Measurements from ENCODE around the gene ANXA10.
"Not testable (repeated sequence)": the region's sequence is repeated elsewhere in the genome, so short reads cannot be mapped to it uniquely, and the experiment has no call there.

ANXA10 gene

GRCh38 chr4:168109527-168109926 lies 17.2 kb downstream of the ANXA10 start:
- no peak overlapping the region for H3K23ac ChIP-seq (ENCODE audit: low read length in 2 of 2)
- no peak overlapping the region for H2BK120ac ChIP-seq (ENCODE audit: low read depth, low read length)
- no peak overlapping the region for H2AK5ac ChIP-seq (ENCODE audit: low read length, severe bottlenecking)
- H3K79me1 ChIP-seq (replicated peaks; ENCODE audit: low read length, poor library complexity, severe bottlenecking): no peaks in the 10 kb centered on the region
- H3K27ac ChIP-seq (ENCODE audit: low read length, poor library complexity, severe bottlenecking): no peak overlapping the region
- no peak overlapping the region for H2BK15ac ChIP-seq (ENCODE audit: low read depth, poor library complexity, severe bottlenecking)
- H3K4me1 ChIP-seq (ENCODE audit: control insufficient read depth, insufficient read depth, low read depth, low read length): no peaks in the 10 kb centered on the region
- no peak overlapping the region for H2BK12ac ChIP-seq (ENCODE audit: low read length in 2 of 2)
- no peak overlapping the region for H2AFZ ChIP-seq (ENCODE audit: low read depth, low read length)
- no peak overlapping the region for H3K4me2 ChIP-seq (ENCODE audit: low read length, poor library complexity, severe bottlenecking)
- H3K27me3 ChIP-seq (ENCODE audit: control insufficient read depth in 1 of 2, insufficient read depth in 1 of 2, low read length in 2 of 2): no peaks in the 10 kb centered on the region
- no peaks in the 10 kb centered on the region for H3K9me3 ChIP-seq (ENCODE audit: control insufficient read depth, low read length)
- H2BK5ac ChIP-seq (ENCODE audit: low read depth, low read length, poor library complexity, severe bottlenecking): no peak overlapping the region
- no peak for DNase-seq
- no peak overlapping the region for H3K18ac ChIP-seq (ENCODE audit: low read depth in 1 of 2, low read length in 2 of 2)
- H3K9ac ChIP-seq (ENCODE audit: low read length): no peak overlapping the region
- H4K8ac ChIP-seq (ENCODE audit: low read length): no peak overlapping the region
- no peak overlapping the region for H4K91ac ChIP-seq (ENCODE audit: low read length)
- no peak overlapping the region for H3K4ac ChIP-seq (ENCODE audit: low read depth in 1 of 2, low read length in 2 of 2)
- H3K36me3 ChIP-seq (ENCODE audit: control insufficient read depth in 1 of 2, insufficient read depth in 2 of 2, low read depth in 1 of 2, low read length in 2 of 2): no peaks in the 10 kb centered on the region
- no peak overlapping the region for H3K14ac ChIP-seq (ENCODE audit: low read length in 2 of 2)
- H3K4me3 ChIP-seq (ENCODE audit: insufficient read depth in 1 of 2, low read depth in 1 of 2, low read length in 2 of 2): no peak overlapping the region

- not testable (repeated sequence) for H2BK5ac ChIP-seq (ENCODE audit: low read depth, low read length, poor library complexity, severe bottlenecking); DNase-seq; H3K4ac ChIP-seq (ENCODE audit: low read depth in 1 of 2, low read length in 2 of 2); H3K18ac ChIP-seq (ENCODE audit: low read depth in 1 of 2, low read length in 2 of 2); H3K9me3 ChIP-seq (ENCODE audit: control insufficient read depth, low read length); H2AFZ ChIP-seq (ENCODE audit: low read depth, low read length); H3K4me2 ChIP-seq (ENCODE audit: low read length, poor library complexity, severe bottlenecking); H3K27me3 ChIP-seq (ENCODE audit: control insufficient read depth in 1 of 2, insufficient read depth in 1 of 2, low read length in 2 of 2); H2AK5ac ChIP-seq (ENCODE audit: low read length, severe bottlenecking); H3K4me1 ChIP-seq (ENCODE audit: control insufficient read depth, insufficient read depth, low read depth, low read length); H3K36me3 ChIP-seq (ENCODE audit: control insufficient read depth in 1 of 2, insufficient read depth in 2 of 2, low read depth in 1 of 2, low read length in 2 of 2); H2BK120ac ChIP-seq (ENCODE audit: low read depth, low read length); H3K79me1 ChIP-seq (replicated peaks; ENCODE audit: low read length, poor library complexity, severe bottlenecking); H3K27ac ChIP-seq (ENCODE audit: low read length, poor library complexity, severe bottlenecking); H3K14ac ChIP-seq (ENCODE audit: low read length in 2 of 2); H3K4me3 ChIP-seq (ENCODE audit: insufficient read depth in 1 of 2, low read depth in 1 of 2, low read length in 2 of 2); H4K8ac ChIP-seq (ENCODE audit: low read length); H4K91ac ChIP-seq (ENCODE audit: low read length); H3K23ac ChIP-seq (ENCODE audit: low read length in 2 of 2); H2BK15ac ChIP-seq (ENCODE audit: low read depth, poor library complexity, severe bottlenecking); H3K9ac ChIP-seq (ENCODE audit: low read length); H2BK12ac ChIP-seq (ENCODE audit: low read length in 2 of 2)
- 77% methylated on average over 1 of the region's 1 CpG for WGBS
These were observed 20.7 kb downstream of the ANXA10 start for GRCh38 chr4:168113059-168113458.

- no peaks in the 10 kb centered on the region for H3K79me1 ChIP-seq (replicated peaks; ENCODE audit: low read length, poor library complexity, severe bottlenecking)
- no peak overlapping the region for H3K4me2 ChIP-seq (ENCODE audit: low read length, poor library complexity, severe bottlenecking)
- H3K18ac ChIP-seq (ENCODE audit: low read depth in 1 of 2, low read length in 2 of 2): no peak overlapping the region
- no peak overlapping the region for H2AK5ac ChIP-seq (ENCODE audit: low read length, severe bottlenecking)
- no peak overlapping the region for H3K23ac ChIP-seq (ENCODE audit: low read length in 2 of 2)
- no peak overlapping the region for H2BK5ac ChIP-seq (ENCODE audit: low read depth, low read length, poor library complexity, severe bottlenecking)
- H3K4me3 ChIP-seq (ENCODE audit: insufficient read depth in 1 of 2, low read depth in 1 of 2, low read length in 2 of 2): no peak overlapping the region
- H3K27ac ChIP-seq (ENCODE audit: low read length, poor library complexity, severe bottlenecking): no peak overlapping the region
- H3K9ac ChIP-seq (ENCODE audit: low read length): no peak overlapping the region
- H4K91ac ChIP-seq (ENCODE audit: low read length): no peak overlapping the region
- H4K8ac ChIP-seq (ENCODE audit: low read length): no peak overlapping the region
- no CpG with 5 or more reads among the region's 1 CpG for WGBS
- no peaks in the 10 kb centered on the region for H3K9me3 ChIP-seq (ENCODE audit: control insufficient read depth, low read length)
- no peaks in the 10 kb centered on the region for H3K36me3 ChIP-seq (ENCODE audit: control insufficient read depth in 1 of 2, insufficient read depth in 2 of 2, low read depth in 1 of 2, low read length in 2 of 2)
- H3K4ac ChIP-seq (ENCODE audit: low read depth in 1 of 2, low read length in 2 of 2): no peak overlapping the region
- no peaks in the 10 kb centered on the region for H3K4me1 ChIP-seq (ENCODE audit: control insufficient read depth, insufficient read depth, low read depth, low read length)
- H2BK15ac ChIP-seq (ENCODE audit: low read depth, poor library complexity, severe bottlenecking): no peak overlapping the region
- H2BK12ac ChIP-seq (ENCODE audit: low read length in 2 of 2): no peak overlapping the region
- DNase-seq: no peak
- no peak overlapping the region for H2BK120ac ChIP-seq (ENCODE audit: low read depth, low read length)
- H2AFZ ChIP-seq (ENCODE audit: low read depth, low read length): no peak overlapping the region
- no peaks in the 10 kb centered on the region for H3K27me3 ChIP-seq (ENCODE audit: control insufficient read depth in 1 of 2, insufficient read depth in 1 of 2, low read length in 2 of 2)
- H3K14ac ChIP-seq (ENCODE audit: low read length in 2 of 2): no peak overlapping the region
These were observed 25.8 kb downstream of the ANXA10 start for GRCh38 chr4:168118116-168118655.

- DNase-seq: no peak
- no peak overlapping the region for H4K8ac ChIP-seq (ENCODE audit: low read length)
- H3K79me1 ChIP-seq (replicated peaks; ENCODE audit: low read length, poor library complexity, severe bottlenecking): no peaks in the 10 kb centered on the region
- H3K27me3 ChIP-seq (ENCODE audit: control insufficient read depth in 1 of 2, insufficient read depth in 1 of 2, low read length in 2 of 2): no peaks in the 10 kb centered on the region
- no peak overlapping the region for H2BK120ac ChIP-seq (ENCODE audit: low read depth, low read length)
- no peak overlapping the region for H3K4me3 ChIP-seq (ENCODE audit: insufficient read depth in 1 of 2, low read depth in 1 of 2, low read length in 2 of 2)
- no peak overlapping the region for H2AFZ ChIP-seq (ENCODE audit: low read depth, low read length)
- no peak overlapping the region for H3K14ac ChIP-seq (ENCODE audit: low read length in 2 of 2)
- no peak overlapping the region for H3K18ac ChIP-seq (ENCODE audit: low read depth in 1 of 2, low read length in 2 of 2)
- no peak overlapping the region for H2BK5ac ChIP-seq (ENCODE audit: low read depth, low read length, poor library complexity, severe bottlenecking)
- H3K9me3 ChIP-seq (ENCODE audit: control insufficient read depth, low read length): no peaks in the 10 kb centered on the region
- no peak overlapping the region for H3K4me2 ChIP-seq (ENCODE audit: low read length, poor library complexity, severe bottlenecking)
- no peak overlapping the region for H3K4ac ChIP-seq (ENCODE audit: low read depth in 1 of 2, low read length in 2 of 2)
- H3K36me3 ChIP-seq (ENCODE audit: control insufficient read depth in 1 of 2, insufficient read depth in 2 of 2, low read depth in 1 of 2, low read length in 2 of 2): no peaks in the 10 kb centered on the region
- no peak overlapping the region for H2BK12ac ChIP-seq (ENCODE audit: low read length in 2 of 2)
- no peak overlapping the region for H2AK5ac ChIP-seq (ENCODE audit: low read length, severe bottlenecking)
- no peak overlapping the region for H3K27ac ChIP-seq (ENCODE audit: low read length, poor library complexity, severe bottlenecking)
- no peak overlapping the region for H3K9ac ChIP-seq (ENCODE audit: low read length)
- no CpG with 5 or more reads among the region's 1 CpG for WGBS
- no peak overlapping the region for H3K23ac ChIP-seq (ENCODE audit: low read length in 2 of 2)
- H4K91ac ChIP-seq (ENCODE audit: low read length): no peak overlapping the region
- H2BK15ac ChIP-seq (ENCODE audit: low read depth, poor library complexity, severe bottlenecking): no peak overlapping the region
- H3K4me1 ChIP-seq (ENCODE audit: control insufficient read depth, insufficient read depth, low read depth, low read length): no peaks in the 10 kb centered on the region
These were observed 26.8 kb downstream of the ANXA10 start for GRCh38 chr4:168119100-168119499.
